HepG2 (cell line): ENCODE data around the gene SPOPL. TPM values are rescaled to one million over a fixed set of nuclear protein-coding genes. Genes with fewer than 3 reads are reported as not detected.

Experiments
- CREM ChIP-seq, 2 experiments: sonication (generic) in 1 of 2; formaldehyde crosslinking in 1 of 2; IDR thresholded peaks; 2 replicates each; pipeline versions ENCODE4 v1.4.0 to v1.6.1; 2016 to 2020; ENCODE audit warnings: antibody characterized with exemption in 1 of 2, mild to moderate bottlenecking in 1 of 2, missing genetic modification reagents in 1 of 2
- ELF3 ChIP-seq: IDR thresholded peaks from 2 replicates; pipeline ENCODE4 v1.6.1; 2016; ENCODE audit warnings: missing genetic modification reagents, missing compliant biosample characterization
- FOXK1 ChIP-seq: sonication (generic); formaldehyde crosslinking; IDR thresholded peaks from 2 replicates; pipeline ENCODE4 v1.4.0; 2020; ENCODE audit warnings: low read depth, missing genetic modification reagents, borderline replicate concordance
- MIER2 ChIP-seq: IDR thresholded peaks from 2 replicates; pipeline ENCODE4 v1.6.1; 2016; ENCODE audit warnings: missing biosample characterization, missing genetic modification reagents
- PLRG1 ChIP-seq: fragments of 450-650 bp; conservative IDR thresholded peaks from 2 replicates; pipeline ENCODE4 v1.6.1; 2016
- RARA ChIP-seq: IDR thresholded peaks from 2 replicates; pipeline ENCODE4 v1.6.1; 2016; ENCODE audit warnings: missing genetic modification reagents, missing compliant biosample characterization
- SOX6 ChIP-seq, 2 experiments: fragments of 450-650 bp in 1 of 2; sonication (generic) in 1 of 2; formaldehyde crosslinking in 1 of 2; IDR thresholded peaks; 2 replicates each; pipeline versions ENCODE4 v1.4.0 to v1.6.1; 2017 to 2020; ENCODE audit warnings: antibody characterized with exemption in 1 of 2, mild to moderate bottlenecking in 1 of 2, missing genetic modification reagents in 1 of 2
- ZNF557 ChIP-seq: sonication (generic); formaldehyde crosslinking; IDR thresholded peaks from 2 replicates; pipeline ENCODE4 v1.4.0; 2020; ENCODE audit warnings: missing genetic modification reagents
- ZNF670 ChIP-seq: sonication (generic); formaldehyde crosslinking; IDR thresholded peaks from 2 replicates; pipeline ENCODE4 v1.8.0; 2022; ENCODE audit warnings: mild to moderate bottlenecking, missing genetic modification reagents, borderline replicate concordance
- ZSCAN9 ChIP-seq: IDR thresholded peaks from 2 replicates; pipeline ENCODE4 v1.6.1; 2016; ENCODE audit warnings: borderline replicate concordance
- polyA plus RNA-seq, 8 experiments: library from polyadenylated mRNA; depleted of rRNA in 3 of 8; stranded (reverse) in 7 of 8; unstranded in 1 of 8; fragments of >200 nt; fragmentation: Illumina TruSeq in 4 of 8; extraction: Trizol in 4 of 8; gene quantifications; 2 replicates each; pipeline versions ENCODE4 v1.2.1 to v1.2.3, GENCODE V29; 2011 to 2016; ENCODE audit warnings: low read depth in 4 of 8, missing spikeins in 1 of 8, mixed read lengths in 1 of 8; ENCODE audit not compliant: insufficient read depth in 1 of 8
- total RNA-seq, 5 experiments: library from RNA; depleted of rRNA; stranded (reverse); fragments of >200 nt; fragmentation: Illumina TruSeq; extraction: Trizol; gene quantifications; 2 replicates each; pipeline ENCODE4 v1.2.3, GENCODE V29; 2016; ENCODE audit warnings: low read depth in 1 of 5
- TF ChIP-seq, protein P1 (sequence below): sonication (generic); formaldehyde crosslinking; IDR thresholded peaks from 2 replicates; pipeline ENCODE4 v1.4.0; 2020; ENCODE audit warnings: missing genetic modification reagents
- TF ChIP-seq, protein P2 (sequence below): sonication (generic); formaldehyde crosslinking; IDR thresholded peaks from 2 replicates; pipeline ENCODE4 v1.4.0; 2020; ENCODE audit warnings: mild to moderate bottlenecking, missing genetic modification reagents, borderline replicate concordance
- TF ChIP-seq, protein P3 (sequence below), 2 experiments: sonication (generic) in 1 of 2; formaldehyde crosslinking in 1 of 2; IDR thresholded peaks; 2 replicates each; pipeline versions ENCODE4 v1.4.0 to v1.6.1; 2016 to 2020; ENCODE audit warnings: borderline replicate concordance in 1 of 2, low read depth in 1 of 2, mild to moderate bottlenecking in 1 of 2, missing genetic modification reagents in 1 of 2
- TF ChIP-seq, protein P4 (sequence below): sonication (generic); formaldehyde crosslinking; IDR thresholded peaks from 2 replicates; pipeline ENCODE4 v1.4.0; 2020; ENCODE audit warnings: missing genetic modification reagents

The SPOPL gene
- total and polyA plus RNA-seq, 2 of the 13 experiments (the other 11 are each of a cell fraction or from before 2014, with no cell fraction given) = 12.6 to 51.6 TPM

DNA sequence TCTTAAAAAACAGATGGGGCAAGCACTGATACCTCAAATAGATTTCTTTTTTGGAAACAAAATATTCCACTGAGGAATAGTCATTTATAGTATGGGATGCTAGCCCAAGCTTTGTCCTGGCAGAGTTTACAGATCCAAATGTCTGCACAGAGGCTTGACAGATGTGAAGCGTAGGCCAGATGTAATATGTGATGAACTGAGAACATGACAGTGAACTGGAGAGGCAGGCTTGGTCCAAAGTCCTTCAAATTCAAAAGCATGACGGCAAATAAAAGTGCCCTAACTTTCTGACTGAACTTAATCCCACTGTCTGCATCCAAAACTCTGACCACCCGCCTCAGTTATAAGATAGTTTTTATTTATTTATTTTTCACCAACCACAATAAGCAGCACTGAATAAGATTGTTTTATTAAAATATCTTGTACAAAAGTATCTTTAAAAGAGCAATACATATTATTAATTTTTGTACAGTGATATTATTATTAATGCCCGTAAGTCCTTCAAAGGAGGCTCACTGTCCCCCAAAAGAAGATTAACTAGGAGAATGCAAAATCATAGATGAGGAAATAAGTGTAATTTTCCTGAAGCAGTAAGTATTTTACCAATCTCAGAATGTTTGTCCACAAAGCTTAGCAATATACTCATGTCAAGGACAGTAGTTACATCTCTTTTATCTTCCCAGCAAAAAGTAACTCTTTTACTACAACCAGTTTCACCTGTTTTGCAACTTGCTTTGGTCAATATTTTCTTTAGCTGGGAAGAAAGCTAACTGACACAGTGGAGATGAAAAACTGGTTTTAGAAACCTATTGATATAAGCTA is 10.7 kb upstream of the SPOPL start (continued):
- 0 out of 2 replicates have a peak, but pooled peaks have one; percentile 66 for TF ChIP-seq ZSCAN9 (CRISPR knock-in tag)
- TF ChIP-seq, protein P1, sequence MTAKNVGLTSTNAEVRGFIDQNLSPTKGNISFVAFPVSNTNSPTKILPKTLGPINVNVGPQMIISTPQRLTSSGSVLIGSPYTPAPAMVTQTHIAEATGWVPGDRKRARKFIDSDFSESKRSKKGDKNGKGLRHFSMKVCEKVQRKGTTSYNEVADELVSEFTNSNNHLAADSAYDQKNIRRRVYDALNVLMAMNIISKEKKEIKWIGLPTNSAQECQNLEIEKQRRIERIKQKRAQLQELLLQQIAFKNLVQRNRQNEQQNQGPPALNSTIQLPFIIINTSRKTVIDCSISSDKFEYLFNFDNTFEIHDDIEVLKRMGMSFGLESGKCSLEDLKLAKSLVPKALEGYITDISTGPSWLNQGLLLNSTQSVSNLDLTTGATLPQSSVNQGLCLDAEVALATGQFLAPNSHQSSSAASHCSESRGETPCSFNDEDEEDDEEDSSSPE (CRISPR knock-in tag) = peak; percentile 40; the same call in 1 of the 2 replicates
- peak; percentile 32; the same call in 1 of the 2 replicates for TF ChIP-seq MIER2 (CRISPR knock-in tag)
- no peak for TF ChIP-seq ZNF557 (CRISPR knock-in tag)
- peak; percentile 95 for TF ChIP-seq CREM (IDR thresholded peaks at IDR 0.05)
- TF ChIP-seq CREM (CRISPR knock-in tag; IDR thresholded peaks at IDR 0.05) = no peak
- TF ChIP-seq ELF3 (CRISPR knock-in tag) = peak; percentile 99
- TF ChIP-seq FOXK1 (CRISPR knock-in tag) = peak; percentile 96
- TF ChIP-seq, protein P2, sequence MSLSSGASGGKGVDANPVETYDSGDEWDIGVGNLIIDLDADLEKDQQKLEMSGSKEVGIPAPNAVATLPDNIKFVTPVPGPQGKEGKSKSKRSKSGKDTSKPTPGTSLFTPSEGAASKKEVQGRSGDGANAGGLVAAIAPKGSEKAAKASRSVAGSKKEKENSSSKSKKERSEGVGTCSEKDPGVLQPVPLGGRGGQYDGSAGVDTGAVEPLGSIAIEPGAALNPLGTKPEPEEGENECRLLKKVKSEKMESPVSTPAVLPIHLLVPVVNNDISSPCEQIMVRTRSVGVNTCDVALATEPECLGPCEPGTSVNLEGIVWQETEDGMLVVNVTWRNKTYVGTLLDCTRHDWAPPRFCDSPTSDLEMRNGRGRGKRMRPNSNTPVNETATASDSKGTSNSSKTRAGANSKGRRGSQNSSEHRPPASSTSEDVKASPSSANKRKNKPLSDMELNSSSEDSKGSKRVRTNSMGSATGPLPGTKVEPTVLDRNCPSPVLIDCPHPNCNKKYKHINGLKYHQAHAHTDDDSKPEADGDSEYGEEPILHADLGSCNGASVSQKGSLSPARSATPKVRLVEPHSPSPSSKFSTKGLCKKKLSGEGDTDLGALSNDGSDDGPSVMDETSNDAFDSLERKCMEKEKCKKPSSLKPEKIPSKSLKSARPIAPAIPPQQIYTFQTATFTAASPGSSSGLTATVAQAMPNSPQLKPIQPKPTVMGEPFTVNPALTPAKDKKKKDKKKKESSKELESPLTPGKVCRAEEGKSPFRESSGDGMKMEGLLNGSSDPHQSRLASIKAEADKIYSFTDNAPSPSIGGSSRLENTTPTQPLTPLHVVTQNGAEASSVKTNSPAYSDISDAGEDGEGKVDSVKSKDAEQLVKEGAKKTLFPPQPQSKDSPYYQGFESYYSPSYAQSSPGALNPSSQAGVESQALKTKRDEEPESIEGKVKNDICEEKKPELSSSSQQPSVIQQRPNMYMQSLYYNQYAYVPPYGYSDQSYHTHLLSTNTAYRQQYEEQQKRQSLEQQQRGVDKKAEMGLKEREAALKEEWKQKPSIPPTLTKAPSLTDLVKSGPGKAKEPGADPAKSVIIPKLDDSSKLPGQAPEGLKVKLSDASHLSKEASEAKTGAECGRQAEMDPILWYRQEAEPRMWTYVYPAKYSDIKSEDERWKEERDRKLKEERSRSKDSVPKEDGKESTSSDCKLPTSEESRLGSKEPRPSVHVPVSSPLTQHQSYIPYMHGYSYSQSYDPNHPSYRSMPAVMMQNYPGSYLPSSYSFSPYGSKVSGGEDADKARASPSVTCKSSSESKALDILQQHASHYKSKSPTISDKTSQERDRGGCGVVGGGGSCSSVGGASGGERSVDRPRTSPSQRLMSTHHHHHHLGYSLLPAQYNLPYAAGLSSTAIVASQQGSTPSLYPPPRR (CRISPR knock-in tag) = peak; percentile 98
- TF ChIP-seq, protein P3, sequence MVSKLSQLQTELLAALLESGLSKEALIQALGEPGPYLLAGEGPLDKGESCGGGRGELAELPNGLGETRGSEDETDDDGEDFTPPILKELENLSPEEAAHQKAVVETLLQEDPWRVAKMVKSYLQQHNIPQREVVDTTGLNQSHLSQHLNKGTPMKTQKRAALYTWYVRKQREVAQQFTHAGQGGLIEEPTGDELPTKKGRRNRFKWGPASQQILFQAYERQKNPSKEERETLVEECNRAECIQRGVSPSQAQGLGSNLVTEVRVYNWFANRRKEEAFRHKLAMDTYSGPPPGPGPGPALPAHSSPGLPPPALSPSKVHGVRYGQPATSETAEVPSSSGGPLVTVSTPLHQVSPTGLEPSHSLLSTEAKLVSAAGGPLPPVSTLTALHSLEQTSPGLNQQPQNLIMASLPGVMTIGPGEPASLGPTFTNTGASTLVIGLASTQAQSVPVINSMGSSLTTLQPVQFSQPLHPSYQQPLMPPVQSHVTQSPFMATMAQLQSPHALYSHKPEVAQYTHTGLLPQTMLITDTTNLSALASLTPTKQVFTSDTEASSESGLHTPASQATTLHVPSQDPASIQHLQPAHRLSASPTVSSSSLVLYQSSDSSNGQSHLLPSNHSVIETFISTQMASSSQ (IDR thresholded peaks at IDR 0.05; ENCODE audit: low read depth) = peak; percentile 90
- TF ChIP-seq, protein P3 (CRISPR knock-in tag; IDR thresholded peaks at IDR 0.05; ENCODE audit: borderline replicate concordance) = peak; percentile 93; the same call in 1 of the 2 replicates
- peak; percentile 93 for TF ChIP-seq RARA (CRISPR knock-in tag)
- no peak for TF ChIP-seq SOX6 (IDR thresholded peaks at IDR 0.05)
- TF ChIP-seq SOX6 (CRISPR knock-in tag; IDR thresholded peaks at IDR 0.05) = peak; percentile 93
- TF ChIP-seq, protein P4, sequence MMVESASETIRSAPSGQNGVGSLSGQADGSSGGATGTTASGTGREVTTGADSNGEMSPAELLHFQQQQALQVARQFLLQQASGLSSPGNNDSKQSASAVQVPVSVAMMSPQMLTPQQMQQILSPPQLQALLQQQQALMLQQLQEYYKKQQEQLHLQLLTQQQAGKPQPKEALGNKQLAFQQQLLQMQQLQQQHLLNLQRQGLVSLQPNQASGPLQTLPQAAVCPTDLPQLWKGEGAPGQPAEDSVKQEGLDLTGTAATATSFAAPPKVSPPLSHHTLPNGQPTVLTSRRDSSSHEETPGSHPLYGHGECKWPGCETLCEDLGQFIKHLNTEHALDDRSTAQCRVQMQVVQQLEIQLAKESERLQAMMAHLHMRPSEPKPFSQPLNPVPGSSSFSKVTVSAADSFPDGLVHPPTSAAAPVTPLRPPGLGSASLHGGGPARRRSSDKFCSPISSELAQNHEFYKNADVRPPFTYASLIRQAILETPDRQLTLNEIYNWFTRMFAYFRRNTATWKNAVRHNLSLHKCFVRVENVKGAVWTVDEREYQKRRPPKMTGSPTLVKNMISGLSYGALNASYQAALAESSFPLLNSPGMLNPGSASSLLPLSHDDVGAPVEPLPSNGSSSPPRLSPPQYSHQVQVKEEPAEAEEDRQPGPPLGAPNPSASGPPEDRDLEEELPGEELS (CRISPR knock-in tag) = peak; percentile 96
- peak; percentile 55; the same call in 1 of the 2 replicates for TF ChIP-seq ZNF670
- no peak for TF ChIP-seq PLRG1
